ENCODE measurements around the gene ROR2.
"Not testable (repeated sequence)": the region's sequence is repeated elsewhere in the genome, so short reads cannot be mapped to it uniquely, and the experiment has no call there.

ROR2 gene

DNA sequence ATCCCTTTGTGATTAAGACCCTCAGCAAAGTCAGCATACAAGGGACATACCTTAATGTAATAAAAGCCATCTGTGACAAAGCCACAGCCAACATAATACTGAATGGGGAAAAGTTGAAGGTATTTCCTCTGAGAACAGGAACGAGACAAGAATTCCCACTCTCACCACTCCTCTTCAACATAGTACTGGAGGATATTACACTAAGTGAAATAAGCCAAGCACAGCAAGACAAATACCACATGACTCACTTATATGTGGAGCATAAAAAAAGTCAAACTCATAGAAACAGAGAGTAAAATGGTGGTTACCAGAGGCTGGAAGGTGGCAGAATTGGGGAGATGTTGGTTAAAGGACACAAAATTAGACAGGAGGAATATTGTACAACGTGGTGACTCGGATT lies 408.3 kb downstream of the ROR2 start:
- no peak for DNase-seq

DNA sequence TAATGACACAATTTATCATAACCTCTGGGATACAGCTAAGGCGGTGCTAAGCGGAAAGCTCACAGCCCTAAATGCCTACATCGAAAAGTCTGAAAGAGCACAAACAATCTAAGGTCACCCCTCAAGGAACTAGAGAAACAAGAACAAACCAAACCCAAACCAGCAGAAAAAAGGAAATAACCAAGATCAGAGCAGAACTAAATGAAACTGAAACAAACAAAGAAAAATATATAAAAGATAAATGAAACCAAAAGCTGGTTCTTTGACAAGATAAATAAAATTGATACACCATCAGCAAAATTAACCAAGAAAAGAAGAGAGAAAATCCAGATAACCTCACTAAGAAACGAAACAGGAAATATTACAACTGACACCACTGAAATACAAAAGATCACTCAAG lies 409.5 kb downstream of the ROR2 start:
- not testable (repeated sequence) for DNase-seq

DNA sequence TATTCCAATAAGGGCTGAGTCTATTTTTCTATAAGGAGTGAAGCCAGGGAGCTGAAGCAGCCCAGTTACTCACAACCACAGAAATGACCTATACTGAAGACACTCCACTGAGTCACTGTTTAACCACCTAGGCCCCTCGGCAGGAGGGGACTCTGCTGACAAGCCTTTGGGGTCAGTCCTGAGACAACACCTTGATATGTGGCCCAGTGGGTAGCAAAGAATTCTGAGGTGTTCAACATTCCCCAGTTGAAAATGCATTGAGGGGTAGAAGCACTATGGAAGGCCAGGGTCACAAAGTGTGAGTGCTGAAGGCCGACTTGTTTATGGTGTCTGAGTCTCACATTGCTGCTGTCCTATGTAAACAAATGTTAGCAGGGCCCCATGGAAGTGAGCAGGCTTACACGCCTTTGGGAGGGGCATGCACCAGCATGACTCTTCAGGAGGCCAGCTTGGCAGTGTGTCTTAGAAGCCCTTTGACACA lies 413.8 kb downstream of the ROR2 start:
- no peak for DNase-seq

DNA sequence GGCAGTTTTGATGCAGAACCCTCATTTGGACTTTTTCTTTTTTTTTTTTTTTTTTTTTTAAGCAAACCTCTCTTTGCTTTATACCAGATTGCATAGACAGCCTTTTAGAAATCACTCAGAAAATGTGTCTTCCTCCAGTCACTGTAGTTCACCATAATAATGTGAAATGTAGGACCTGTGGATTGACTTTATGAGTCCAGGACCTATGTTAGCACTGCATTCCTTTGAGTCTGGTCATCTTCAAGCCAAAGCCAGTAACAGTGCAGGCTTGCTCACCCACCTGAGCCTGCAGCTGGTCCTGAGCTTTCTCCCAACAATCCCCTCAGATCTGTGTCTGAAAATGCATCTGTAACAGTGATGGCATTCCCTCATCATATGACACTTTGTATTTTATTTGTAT lies 415.7 kb downstream of the ROR2 start:
- DNase-seq: no peak

DNA sequence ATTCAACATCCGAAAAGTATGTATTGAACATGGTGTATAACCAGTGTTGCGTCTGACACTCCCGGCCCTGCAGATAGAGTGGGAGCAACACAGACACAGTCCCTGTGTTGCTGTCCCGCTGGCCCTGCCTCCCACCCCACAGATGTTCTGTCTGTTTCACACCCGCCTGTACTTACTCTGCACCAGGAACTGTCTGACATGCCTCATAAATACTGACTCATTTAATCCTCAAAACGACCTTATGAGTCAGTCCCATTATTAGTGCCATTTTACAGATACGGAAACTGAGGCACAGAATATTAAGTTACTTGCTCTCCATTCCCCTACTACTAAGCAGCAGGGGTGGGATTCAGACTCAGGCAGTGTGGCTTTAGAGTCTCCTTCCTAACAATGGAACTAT lies 416.6 kb downstream of the ROR2 start:
- DNase-seq: no peak

DNA sequence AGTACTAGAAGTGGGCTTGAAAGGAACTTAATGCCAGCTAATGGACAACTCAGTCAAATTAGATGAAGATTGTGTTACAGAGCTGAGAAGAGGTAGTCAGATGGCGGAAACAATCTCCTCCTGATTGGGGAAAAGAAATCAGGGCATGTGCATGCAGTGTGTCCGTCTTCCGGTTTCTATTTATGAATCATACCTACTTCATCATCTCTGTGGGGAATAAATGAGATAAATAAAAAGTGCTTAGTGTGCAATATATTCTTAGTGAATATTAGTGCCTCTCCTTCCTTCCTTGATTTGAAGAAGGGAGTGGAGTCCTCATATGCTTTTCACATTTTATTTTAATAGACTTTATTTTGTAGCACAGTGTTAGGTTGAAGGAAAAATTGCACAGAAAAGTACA lies 417.7 kb downstream of the ROR2 start:
- no peak for DNase-seq

DNA sequence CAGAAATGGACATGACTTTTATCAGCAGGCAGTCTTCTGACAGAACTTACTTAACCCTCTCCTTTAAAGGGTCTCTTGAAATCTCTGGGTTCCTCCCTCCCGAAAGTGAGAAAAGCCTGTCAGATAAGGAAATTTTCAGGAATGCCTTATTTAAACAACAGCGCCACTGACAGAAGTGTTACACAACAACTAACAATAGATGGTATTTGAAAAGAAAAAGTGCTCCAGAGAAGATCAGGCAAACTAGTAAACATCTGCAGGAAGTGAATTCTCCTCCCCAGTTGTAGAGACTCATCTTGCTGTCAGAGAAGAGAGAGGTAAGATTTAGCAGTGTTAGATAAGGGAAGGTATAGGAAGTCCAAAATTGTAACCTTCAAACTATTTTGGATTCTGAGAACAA lies 419.2 kb downstream of the ROR2 start:
- no peak for DNase-seq

DNA sequence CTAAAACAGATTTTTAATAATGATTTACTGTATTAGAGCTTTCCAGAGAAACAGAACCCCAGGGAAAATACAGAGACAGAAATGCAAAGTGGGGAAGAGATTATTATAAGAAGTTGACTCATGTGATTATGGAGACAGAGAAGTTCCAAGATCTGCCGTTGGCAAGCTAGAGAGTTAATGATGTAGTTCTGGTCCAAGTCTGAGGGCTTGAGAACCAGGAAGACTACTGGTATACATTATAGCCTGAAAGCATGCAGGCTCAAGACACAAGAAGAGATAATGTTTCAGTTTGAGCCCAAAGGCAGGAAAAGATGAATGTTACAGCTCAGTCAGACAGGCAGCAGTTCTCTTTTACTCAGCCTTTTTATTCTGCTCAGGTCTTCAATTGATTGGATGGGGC lies 427.5 kb downstream of the ROR2 start:
- DNase-seq: no peak

DNA sequence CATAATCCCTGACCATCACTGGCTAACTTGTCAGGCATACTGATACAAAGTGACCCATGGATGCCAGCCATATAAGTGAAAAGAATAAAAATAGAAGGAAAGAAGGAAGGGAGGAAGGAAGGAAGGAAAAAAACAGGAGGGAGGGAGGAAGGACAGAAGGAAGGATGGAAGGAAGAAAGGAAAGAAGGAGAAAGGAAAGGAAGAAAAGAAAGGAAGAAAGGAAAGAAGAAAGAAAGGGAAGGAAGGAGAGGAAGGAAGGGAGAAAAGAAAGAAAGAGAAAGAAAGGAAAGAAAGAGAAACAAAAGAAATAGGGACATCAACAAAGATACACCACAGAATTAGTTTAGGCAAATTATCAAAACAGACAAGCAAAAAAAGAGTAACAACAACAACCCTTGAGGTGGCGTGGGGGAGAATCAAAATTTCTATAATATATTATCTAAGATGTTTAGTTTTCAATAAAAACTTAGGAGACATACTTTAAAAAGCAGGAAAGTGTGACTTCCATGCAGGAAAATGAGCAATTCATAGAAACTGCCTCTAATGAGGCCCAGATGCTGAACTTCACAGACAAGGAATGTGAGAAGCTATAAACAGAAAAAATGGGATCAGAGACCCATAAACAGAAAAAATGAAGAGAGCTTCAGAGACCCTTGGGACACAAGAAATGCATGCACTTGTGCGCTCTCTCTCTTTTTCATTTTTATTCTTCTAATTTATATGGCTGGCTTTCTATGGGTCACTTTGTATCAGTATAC lies 430.3 kb downstream of the ROR2 start:
- no peak for DNase-seq

DNA sequence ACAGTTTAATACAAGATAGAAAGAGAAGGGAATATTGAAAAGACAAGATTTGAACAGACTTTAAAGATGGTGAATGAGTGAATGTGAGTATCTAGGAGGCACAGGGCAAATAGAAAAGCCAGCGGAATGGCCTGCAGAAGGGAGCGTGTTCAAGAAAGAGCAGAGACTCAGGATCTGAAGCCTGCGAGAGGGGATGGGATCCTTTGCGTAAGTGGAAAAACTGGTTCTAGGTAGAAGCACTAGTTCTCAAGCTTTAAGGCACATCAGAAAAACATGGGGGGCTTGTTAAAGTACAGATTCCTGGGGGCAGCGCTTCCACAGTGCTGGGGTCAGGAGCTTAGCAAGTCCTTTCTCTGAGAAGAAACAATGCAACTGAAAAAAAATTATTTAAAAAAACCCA lies 431.6 kb downstream of the ROR2 start:
- DNase-seq: no peak

DNA sequence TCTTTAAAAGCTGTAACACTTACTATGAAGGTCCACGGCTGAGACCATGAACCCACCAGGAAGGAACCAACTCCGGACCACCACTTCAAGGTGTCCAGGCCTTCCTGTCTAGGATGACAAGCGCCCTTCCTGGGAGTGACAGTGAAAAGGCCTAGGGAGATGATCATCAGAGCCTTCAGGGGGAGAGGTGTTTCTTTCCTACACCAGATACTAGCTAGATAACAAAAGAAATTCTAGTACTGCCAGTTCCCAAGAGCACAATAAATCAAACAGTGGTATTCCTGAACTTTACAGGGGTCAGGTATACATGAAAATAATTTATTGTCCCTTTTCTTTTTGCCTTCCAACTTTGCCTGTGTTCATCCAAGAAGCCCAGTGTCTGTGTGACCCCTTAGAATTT lies 432.2 kb downstream of the ROR2 start:
- no peak for DNase-seq

DNA sequence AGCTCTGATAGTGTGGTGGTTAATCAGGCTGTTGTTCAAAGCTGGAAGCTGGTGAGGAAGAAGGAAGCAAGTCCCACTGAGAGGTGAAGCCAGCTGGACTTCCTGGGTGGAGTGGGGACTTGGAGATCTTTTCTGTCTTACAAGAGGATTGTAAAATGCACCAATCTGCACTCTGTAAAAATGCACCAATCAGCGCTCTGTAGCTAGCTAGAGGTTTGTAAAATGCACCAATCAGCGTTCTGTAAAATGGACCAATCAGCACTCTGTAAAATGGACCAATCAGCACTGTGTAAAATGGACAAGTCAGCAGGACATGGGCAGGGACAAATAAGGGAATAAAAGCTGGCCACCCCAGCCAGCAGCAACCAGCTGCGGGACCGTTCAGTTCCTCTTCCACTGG lies 432.7 kb downstream of the ROR2 start:
- DNase-seq: not testable (repeated sequence)

DNA sequence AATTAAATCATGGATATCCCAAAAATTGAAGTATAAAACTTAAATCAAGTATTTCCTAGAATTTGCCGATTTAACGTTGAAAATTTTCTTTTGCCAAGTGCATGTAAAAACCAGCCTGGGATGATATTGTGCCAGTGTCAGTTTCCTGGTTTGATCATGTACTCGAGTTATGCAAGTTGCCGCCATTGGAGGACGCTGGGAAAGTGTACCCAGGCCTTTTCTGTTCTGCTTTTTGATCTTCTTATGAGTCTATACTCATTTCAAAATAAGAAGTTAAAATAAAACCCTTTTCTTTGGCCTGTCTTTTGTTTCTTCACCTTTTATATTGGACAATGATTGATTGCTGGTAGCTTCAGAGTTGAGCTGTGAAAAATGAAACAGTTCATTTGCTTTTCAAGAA lies 433.3 kb downstream of the ROR2 start:
- no peak for DNase-seq

DNA sequence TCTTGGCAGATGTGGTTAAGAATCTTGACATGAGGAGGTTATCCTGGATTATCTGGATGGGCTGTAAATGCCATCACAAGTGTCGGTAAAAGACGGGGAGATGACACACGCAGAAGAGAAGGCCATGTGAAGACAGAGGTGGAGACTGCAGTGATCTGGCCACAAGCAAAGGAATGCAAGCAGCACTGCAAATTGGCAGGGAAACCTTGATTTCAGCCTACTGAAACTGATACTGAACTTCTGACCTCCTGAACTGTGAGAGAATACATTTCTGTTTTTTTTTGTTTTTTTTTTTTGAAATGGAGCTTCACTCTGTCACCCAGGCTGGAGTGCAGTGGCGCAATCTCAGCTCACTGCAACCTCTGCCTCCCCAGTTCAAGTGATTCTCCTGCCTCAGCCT lies 433.9 kb downstream of the ROR2 start:
- DNase-seq: no peak

DNA sequence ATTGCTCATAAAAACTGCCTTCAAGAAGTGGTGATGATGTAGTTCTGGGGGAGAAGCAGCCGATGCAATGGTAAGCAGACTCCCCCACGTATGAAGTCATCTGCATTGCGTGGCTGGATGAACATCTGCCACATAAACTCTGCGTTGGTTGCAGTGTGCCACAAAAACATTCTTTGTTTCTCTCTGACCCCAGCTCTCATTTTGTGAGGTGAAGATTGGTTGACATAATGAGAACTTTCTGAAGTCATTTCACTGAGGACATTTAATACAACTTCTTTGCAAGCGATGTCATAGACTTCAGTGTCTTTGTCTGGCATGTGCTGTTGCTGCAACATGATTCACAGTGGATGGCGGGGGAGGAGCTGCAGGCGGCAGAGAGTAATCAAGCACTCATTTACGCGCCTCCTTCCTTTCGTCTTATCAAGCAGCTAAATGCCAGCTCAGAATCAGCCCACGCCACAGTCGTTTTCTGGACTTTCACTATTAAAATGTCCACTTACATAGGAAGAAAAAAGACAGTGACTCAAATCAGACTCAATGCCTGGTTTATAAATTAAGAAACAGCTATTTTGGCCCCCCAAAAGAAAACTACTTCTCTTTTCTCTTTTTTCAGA lies 434.8 kb downstream of the ROR2 start:
- DNase-seq: no peak

Data from stimulated activated CD4-positive, alpha-beta T cell treated with anti-CD3 and anti-CD28 coated beads, Interleukin-15, amount 100 ng/mL, for 24 hours (primary cell).